ACHN (cell line): ENCODE results near the gene CDYL.

Experiments used
- DNase-seq: peaks from one replicate; pipeline ENCODE4 v3.0.0-alpha.2; 2015
- in situ Hi-C: cut with HindIII; loops from 2 replicates; pipeline ENCODE4 v1.10.0; 2017; ENCODE audit warnings: low sequenced_read_pairs, low pct_ligation_motif_present, low pct_unique_long_range_greater_than_20kb

The CDYL gene

DNA sequence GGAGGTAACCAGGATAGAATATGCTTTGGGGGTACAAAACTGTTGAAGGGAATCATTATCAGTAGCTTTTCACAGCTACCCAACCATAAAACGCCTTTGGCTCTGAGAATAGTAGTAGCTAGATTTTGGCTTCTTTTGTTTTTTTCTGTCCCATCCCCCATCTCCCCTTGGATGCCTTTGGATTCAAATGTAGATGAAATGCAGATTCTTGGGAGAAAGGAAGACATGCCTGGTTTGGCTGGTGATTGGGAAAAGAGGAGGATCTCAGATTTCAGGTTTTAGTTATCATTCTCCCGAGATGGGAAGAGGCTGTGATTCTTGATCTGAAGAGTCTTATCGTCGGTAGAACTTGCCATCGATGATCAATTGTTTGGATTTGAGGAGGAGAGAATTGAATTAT is 3.5 kb upstream of the CDYL start:
- no peak for DNase-seq
- in situ Hi-C loops: no loop called here

GRCh38 chr6:4773181-4773580 is 3.0 kb upstream of the CDYL start:
- DNase-seq: no peak
- in situ Hi-C loops: no loop called here

DNA sequence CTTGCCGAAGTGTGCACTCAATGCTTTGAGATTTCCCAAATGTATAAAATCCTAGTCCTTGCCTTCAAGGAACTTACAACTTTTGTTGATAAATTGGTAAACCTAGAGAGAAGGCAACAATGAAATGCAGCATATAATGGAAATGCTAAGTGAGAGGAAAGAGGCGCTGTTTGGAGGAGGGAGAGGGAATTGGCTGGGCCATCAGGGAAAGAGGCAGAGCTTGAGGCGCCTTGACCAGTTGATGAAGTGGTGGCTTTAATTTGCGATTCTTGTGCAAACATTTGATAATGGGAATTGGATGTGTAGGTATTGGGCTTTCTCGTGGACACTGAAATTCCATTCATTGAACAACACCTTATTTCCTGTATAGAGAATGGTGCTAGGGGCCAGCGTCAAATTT is 1.9 kb upstream of the CDYL start:
- in situ Hi-C loops: no loop called here

GRCh38 chr6:4774715-4775493 is 1.3 kb upstream of the CDYL start:
- in situ Hi-C loops: no loop called here

More for the DNA sequence above, 1.9 kb upstream of the CDYL start:
- DNase-seq: no peak

GRCh38 chr6:4775494-4776130 is 592 bp upstream of the CDYL start:
- in situ Hi-C loops: no loop called here
- peak; percentile 81 for DNase-seq

More at GRCh38 chr6:4774715-4775493, 1.3 kb upstream of the CDYL start:
- peak; percentile 8 for DNase-seq

- in situ Hi-C loops: no loop called here
- peak; percentile 32 for DNase-seq
These were observed 539 bp downstream of the CDYL start for GRCh38 chr6:4776493-4777393.

GRCh38 chr6:4777394-4777935 is 1.3 kb downstream of the CDYL start:
- in situ Hi-C loops: no loop called here
- peak; percentile 2 for DNase-seq

DNA sequence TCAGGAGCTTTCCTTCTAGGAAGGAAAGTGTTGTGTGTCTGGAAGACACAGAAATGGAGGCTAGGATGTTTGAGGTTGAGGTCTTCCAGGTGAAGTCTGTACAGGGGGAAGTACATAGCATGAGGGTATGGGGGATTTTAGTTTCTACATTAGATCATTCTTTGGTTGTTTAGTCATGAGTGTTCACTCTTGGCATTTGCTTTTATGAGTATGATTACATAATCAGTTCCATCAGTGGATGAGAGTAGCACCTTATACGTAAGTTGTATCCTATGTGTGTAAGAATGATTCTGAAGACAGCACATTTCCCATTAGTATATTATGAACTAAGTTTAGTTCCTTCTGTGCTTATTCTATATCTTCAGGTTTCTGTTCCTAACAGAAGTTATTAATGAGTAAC is 1.9 kb downstream of the CDYL start:
- peak; percentile 4 for DNase-seq
- in situ Hi-C loops: no loop called here

- peak; percentile 15 for DNase-seq
- in situ Hi-C loops: no loop called here
These were observed 4.2 kb downstream of the CDYL start for GRCh38 chr6:4780360-4780812.

DNA sequence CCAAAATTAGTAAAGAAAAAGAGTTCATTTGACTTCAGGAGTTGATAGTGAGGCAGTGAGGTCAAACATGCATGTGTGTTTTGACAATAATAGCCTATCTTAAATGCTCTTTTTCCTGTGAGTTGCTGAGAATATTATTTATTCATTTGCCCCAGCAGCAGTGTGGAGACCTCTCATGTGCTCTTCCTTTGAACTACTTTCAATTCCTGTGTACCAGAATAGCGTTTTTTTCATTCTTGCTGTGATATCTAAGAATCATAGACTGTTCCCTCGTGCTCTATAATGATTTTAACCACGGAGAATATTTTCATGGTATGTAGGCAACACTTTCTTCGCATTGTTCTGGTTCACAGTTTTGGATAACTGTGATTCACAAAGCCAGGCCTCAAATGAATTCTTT is 5.2 kb downstream of the CDYL start:
- in situ Hi-C loops: no loop called here
- DNase-seq: no peak

DNA sequence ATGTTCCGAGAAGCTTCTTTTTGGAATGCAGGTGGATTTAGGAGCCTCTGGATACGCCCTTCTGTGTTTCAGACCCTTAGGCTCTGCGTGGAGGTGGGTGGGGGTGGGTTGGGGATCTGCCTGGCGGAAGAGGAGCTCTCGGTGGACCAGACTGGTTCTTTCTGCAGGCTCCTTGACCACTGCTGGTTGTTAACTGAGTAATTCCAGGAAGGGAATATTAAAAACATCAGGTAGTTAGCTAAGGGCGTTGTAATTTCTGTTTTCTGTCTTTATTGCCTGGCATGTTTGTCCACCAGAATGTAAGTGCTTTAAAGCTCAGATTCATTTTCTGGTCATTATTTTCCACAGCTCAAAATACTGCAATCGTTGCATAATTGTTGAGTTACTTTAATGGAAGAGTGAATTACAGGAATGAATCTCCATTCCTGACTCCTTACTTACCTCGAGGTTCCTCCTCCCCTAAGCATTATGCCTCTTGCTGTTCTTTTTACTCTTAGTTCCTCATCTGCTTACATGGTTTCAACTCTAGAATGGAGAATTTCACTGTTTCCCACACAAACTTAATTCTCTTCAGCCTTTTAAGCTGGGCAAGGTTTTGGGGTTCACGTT is 5.9 kb downstream of the CDYL start:
- DNase-seq: no peak
- in situ Hi-C loops: no loop called here

- in situ Hi-C loops: no loop called here
These were observed 10.8 kb downstream of the CDYL start for GRCh38 chr6:4786996-4787395.

GRCh38 chr6:4788482-4788881 is 12.3 kb downstream of the CDYL start:
- in situ Hi-C loops: no loop called here
- DNase-seq: no peak

More at GRCh38 chr6:4786996-4787395, 10.8 kb downstream of the CDYL start:
- DNase-seq: no peak

DNA sequence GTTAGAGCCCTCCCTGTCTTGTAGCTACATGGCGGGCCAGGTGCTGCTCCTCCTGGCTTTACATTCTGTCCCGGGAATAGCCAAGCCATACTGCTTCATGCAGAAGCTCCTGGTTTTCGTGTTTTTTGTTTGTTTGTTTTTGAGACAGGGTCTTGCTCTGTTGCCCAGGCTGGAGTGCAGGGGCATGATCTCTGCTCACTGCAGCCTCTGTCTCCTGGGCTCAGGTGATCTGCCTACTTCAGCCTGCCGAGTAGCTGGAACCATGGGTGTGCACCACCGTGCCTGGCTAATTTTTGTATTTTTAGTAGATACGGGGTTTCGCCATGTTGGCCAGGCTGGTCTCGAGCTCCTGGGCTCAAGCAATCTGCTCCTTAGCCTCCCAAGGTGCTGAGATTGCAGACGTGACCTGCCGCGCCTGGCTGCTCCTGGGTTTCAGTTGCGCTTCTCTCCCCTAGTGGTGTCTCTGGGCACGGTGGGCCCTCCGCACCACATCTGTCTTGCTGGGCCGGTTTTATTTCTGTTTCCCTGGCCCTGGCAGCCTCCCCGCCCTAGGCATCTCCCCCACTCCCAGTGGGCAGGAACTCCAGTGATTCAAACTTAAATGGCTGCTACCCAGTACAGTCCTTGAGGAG is 12.9 kb downstream of the CDYL start:
- in situ Hi-C loops: no loop called here
- no peak for DNase-seq

DNA sequence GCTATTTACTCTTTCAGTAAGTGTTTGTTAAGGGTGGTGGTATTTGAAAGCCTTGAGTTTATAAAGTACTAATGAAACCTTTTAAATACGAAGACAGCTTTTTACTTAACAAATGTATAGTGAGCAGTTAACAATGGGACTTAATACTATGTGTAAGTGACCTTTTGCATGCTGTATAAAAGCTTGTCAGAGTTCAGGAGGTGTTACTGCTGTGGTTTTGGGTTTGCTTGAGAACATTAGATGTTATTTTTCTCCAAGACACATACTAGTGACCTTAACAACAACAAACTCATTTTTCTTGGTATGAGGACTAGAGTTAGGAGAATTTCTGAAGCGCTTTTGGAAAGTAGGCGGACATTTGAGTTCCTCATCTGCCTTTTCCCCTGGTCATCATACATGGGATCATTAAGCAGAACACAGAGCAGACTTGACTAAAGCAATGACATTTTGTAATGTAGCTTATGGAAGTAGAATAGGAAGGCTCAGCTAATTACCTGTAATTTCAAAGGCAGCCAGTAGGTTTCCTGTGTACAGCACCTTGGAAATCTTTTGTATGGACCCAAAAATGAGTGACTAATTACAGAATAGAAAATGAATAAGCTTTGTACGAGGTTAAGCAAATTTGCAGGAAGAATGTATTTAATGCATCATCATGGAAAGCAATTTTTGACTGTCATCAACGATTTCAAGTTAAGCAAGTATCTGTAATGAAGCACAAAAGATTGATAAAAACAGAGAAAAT is 14.1 kb downstream of the CDYL start:
- no peak for DNase-seq
- in situ Hi-C loops: no loop called here

DNA sequence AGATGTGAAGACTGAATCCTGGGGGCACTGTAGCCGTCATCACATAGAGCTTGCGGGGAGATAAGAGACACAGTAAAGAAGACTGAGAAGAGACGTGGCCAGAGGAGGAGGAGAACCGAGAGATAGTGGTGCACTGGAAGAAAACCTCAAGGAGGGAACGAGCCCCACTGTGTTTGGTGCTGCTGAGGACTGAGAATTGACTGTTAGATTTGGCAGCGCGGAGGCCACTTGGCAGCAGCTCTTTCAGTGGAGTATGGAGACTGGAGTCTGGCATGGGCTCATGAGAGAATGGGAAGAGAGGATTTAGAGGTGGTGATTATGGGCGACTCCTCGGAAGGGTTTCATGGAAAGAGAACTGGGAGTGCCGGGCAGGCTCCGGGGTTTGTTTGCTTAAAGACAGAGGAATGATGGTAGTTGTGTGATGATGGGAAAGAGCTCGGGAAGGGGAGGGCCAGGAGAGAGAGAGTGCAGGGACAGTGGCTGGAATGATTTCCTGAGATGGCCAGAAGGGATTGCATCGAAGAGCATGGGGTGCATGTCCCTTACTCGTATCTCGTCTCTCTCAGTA is 18.0 kb downstream of the CDYL start:
- DNase-seq: no peak
- in situ Hi-C loops: no loop called here

- in situ Hi-C loops: no loop called here
- no peak for DNase-seq
These were observed 21.4 kb downstream of the CDYL start for GRCh38 chr6:4797587-4797986.
